WTC11 (cell line): Measurements from ENCODE around the gene ANO4.

ENCODE experiments used
- TF ChIP-seq, protein P1 (sequence below): fragments of 200-600 bp; IDR thresholded peaks from 2 replicates; pipeline ENCODE4 v1.8.0; 2022; ENCODE audit warnings: antibody characterized with exemption
- TF ChIP-seq, protein P2 (sequence below): sonication (generic); formaldehyde crosslinking; conservative IDR thresholded peaks from 2 replicates; pipeline ENCODE4 v1.8.1; 2022; ENCODE audit warnings: mild to moderate bottlenecking, missing genetic modification reagents

DNA sequence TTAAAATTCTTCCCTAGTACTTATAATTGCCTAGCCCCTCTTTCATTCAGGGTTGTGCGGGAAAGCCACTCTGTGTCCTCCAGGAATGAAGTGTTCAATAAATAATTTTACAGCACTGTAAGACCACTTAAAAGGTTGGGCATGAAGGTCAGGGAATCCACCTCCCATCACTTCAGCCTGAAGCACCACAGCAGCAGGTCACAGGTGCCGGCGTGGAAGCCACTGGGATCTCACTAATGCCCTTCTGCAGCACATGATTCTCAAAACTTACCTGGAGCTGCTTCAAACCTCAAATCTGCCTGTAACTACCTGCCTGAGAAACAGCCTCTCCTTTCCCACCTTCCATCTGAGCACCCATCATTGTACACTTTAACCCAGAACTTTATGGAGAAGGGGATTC is 159.5 kb downstream of the ANO4 start:
- TF ChIP-seq, protein P1, sequence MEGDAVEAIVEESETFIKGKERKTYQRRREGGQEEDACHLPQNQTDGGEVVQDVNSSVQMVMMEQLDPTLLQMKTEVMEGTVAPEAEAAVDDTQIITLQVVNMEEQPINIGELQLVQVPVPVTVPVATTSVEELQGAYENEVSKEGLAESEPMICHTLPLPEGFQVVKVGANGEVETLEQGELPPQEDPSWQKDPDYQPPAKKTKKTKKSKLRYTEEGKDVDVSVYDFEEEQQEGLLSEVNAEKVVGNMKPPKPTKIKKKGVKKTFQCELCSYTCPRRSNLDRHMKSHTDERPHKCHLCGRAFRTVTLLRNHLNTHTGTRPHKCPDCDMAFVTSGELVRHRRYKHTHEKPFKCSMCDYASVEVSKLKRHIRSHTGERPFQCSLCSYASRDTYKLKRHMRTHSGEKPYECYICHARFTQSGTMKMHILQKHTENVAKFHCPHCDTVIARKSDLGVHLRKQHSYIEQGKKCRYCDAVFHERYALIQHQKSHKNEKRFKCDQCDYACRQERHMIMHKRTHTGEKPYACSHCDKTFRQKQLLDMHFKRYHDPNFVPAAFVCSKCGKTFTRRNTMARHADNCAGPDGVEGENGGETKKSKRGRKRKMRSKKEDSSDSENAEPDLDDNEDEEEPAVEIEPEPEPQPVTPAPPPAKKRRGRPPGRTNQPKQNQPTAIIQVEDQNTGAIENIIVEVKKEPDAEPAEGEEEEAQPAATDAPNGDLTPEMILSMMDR, result no peak
- TF ChIP-seq, protein P2, sequence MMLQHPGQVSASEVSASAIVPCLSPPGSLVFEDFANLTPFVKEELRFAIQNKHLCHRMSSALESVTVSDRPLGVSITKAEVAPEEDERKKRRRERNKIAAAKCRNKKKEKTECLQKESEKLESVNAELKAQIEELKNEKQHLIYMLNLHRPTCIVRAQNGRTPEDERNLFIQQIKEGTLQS (CRISPR knock-in tag), result no peak
